Neural cell (in vitro differentiated cells): Measurements from ENCODE around the gene NLRC5. TPM values are rescaled to one million over a fixed set of nuclear protein-coding genes. Genes with fewer than 3 reads are reported as not detected.

ENCODE experiments used
- H2AFZ ChIP-seq: fragments of 200-600, 300-800 bp; sonication (generic), shearing (Covaris generic); 2 replicates; pipeline ENCODE4 v1.6.0; 2014; ENCODE audit warnings: low read depth, mild to moderate bottlenecking, antibody characterized with exemption, low read length, moderate library complexity
- H3F3A ChIP-seq: fragments of 200-600 bp; shearing (Covaris generic); 2 replicates; pipeline ENCODE4 v1.6.1; 2016; ENCODE audit warnings: mild to moderate bottlenecking, moderate library complexity, mixed read lengths, antibody characterized with exemption, low read length; ENCODE audit not compliant: insufficient read depth, poor library complexity, severe bottlenecking
- H3K27ac ChIP-seq: fragments of 200-600, 300-800 bp; sonication (generic), shearing (Covaris generic); 2 replicates; pipeline ENCODE4 v1.5.1; 2014; ENCODE audit warnings: mild to moderate bottlenecking, low read length, moderate library complexity
- H3K27me3 ChIP-seq: fragments of 300-800, 200-600 bp; sonication (generic), shearing (Covaris generic); 2 replicates; pipeline ENCODE4 v1.6.0; 2014; ENCODE audit warnings: mild to moderate bottlenecking, low read depth, low read length, moderate library complexity; ENCODE audit not compliant: insufficient read depth
- H3K36me3 ChIP-seq: fragments of 300-800, 200-600 bp; sonication (generic), shearing (Covaris generic); 2 replicates; pipeline ENCODE4 v1.5.1; 2014; ENCODE audit warnings: mild to moderate bottlenecking, antibody characterized with exemption, low read length, moderate library complexity; ENCODE audit not compliant: insufficient read depth
- H3K4me2 ChIP-seq: fragments of 300-800, 200-600 bp; sonication (generic), shearing (Covaris generic); 2 replicates; pipeline ENCODE4 v1.6.0; 2014; ENCODE audit warnings: mild to moderate bottlenecking, low read length
- H3K4me3 ChIP-seq: fragments of 300-800, 200-600 bp; sonication (generic), shearing (Covaris generic); 2 replicates; pipeline ENCODE4 v1.5.1; 2014; ENCODE audit warnings: mild to moderate bottlenecking, low read length, moderate library complexity
- H3K79me2 ChIP-seq: fragments of 200-600 bp; shearing (Covaris generic); replicated peaks from 2 replicates; pipeline ENCODE4 v1.6.0; 2014; ENCODE audit warnings: mild to moderate bottlenecking, low read length, moderate library complexity; ENCODE audit not compliant: insufficient read depth
- H3K9ac ChIP-seq: fragments of 300-800, 200-600 bp; sonication (generic), shearing (Covaris generic); 2 replicates; pipeline ENCODE4 v1.6.1; 2016; ENCODE audit warnings: mild to moderate bottlenecking, low read length, mixed read lengths
- H3K9me2 ChIP-seq: fragments of 200-600 bp; shearing (Covaris generic); 2 replicates; pipeline ENCODE4 v1.6.1; 2016; ENCODE audit warnings: mild to moderate bottlenecking, low read length, mixed read lengths; ENCODE audit not compliant: insufficient read depth
- H3K9me3 ChIP-seq: fragments of 200-600, 300-800 bp; sonication (generic), shearing (Covaris generic); 2 replicates; pipeline ENCODE4 v1.6.1; 2016; ENCODE audit warnings: mild to moderate bottlenecking, mixed run types, low read length, moderate library complexity, mixed read lengths
- H4K20me1 ChIP-seq: fragments of 200-600 bp; shearing (Covaris generic); 2 replicates; pipeline ENCODE4 v1.6.1; 2016; ENCODE audit warnings: mild to moderate bottlenecking, mixed run types; ENCODE audit not compliant: insufficient read depth
- CTCF ChIP-seq: fragments of 450-650 bp; IDR thresholded peaks from 2 replicates; pipeline ENCODE4 v1.5.1; 2014; ENCODE audit warnings: antibody characterized with exemption, mild to moderate bottlenecking, moderate library complexity; ENCODE audit not compliant: poor library complexity, severe bottlenecking
- EP300 ChIP-seq: fragments of 450-650 bp; conservative IDR thresholded peaks from 2 replicates; pipeline ENCODE4 v1.6.1; 2014; ENCODE audit warnings: antibody characterized with exemption, mild to moderate bottlenecking, moderate library complexity; ENCODE audit not compliant: poor library complexity, severe bottlenecking
- EZH2 ChIP-seq: fragments of 200-600, 300-800 bp; shearing (Covaris generic), sonication (generic); IDR thresholded peaks from 2 replicates; pipeline ENCODE4 v1.6.1; 2014; ENCODE audit warnings: antibody characterized with exemption, low read length, borderline replicate concordance, mild to moderate bottlenecking; ENCODE audit not compliant: insufficient read depth, poor library complexity, severe bottlenecking
- MXI1 ChIP-seq: fragments of 450-650 bp; conservative IDR thresholded peaks from 2 replicates; pipeline ENCODE4 v1.6.1; 2014; ENCODE audit warnings: antibody characterized with exemption, mild to moderate bottlenecking; ENCODE audit not compliant: poor library complexity, severe bottlenecking
- POLR2AphosphoS5 ChIP-seq: IDR thresholded peaks from 2 replicates; pipeline ENCODE4 v1.6.1; 2012
- RAD21 ChIP-seq: fragments of 450-650 bp; conservative IDR thresholded peaks from 2 replicates; pipeline ENCODE4 v1.6.1; 2014; ENCODE audit warnings: antibody characterized with exemption, mild to moderate bottlenecking, moderate library complexity
- SMC3 ChIP-seq: fragments of 450-650 bp; conservative IDR thresholded peaks from 2 replicates; pipeline ENCODE4 v1.6.1; 2014; ENCODE audit warnings: antibody characterized with exemption, mild to moderate bottlenecking, moderate library complexity; ENCODE audit not compliant: poor library complexity
- TAF1 ChIP-seq: IDR thresholded peaks from 2 replicates; pipeline ENCODE4 v1.6.1; 2012; ENCODE audit warnings: low read depth
- polyA plus RNA-seq: library from polyadenylated mRNA; depleted of rRNA; stranded (reverse); fragments of >200 nt; gene quantifications from 2 replicates; pipeline ENCODE4 v1.2.3, GENCODE V29; 2014
- TF ChIP-seq, protein P1 (sequence below): IDR thresholded peaks from 2 replicates; pipeline ENCODE4 v1.6.1; 2012; ENCODE audit warnings: borderline replicate concordance

Gene NLRC5
- polyA plus RNA-seq, 1 donor from 2014 or later = not detected

GRCh38 chr16:57123974-57124674 lies 134.8 kb downstream of the NLRC5 start:
- Histone ChIP-seq H3K27ac (no peak overlapping the region), H4K20me1 (no peaks in the 10 kb centered on the region), H3K9ac (no peak overlapping the region), H3K27me3 (no peaks in the 10 kb centered on the region), H3K9me2 (no peaks in the 10 kb centered on the region), H3F3A (no peaks in the 10 kb centered on the region), H3K79me2 (no peaks in the 10 kb centered on the region), H2AFZ (no peak overlapping the region), H3K9me3 (no peaks in the 10 kb centered on the region), H3K4me3 (no peak overlapping the region), H3K4me2 (no peak overlapping the region), H3K36me3 (no peaks in the 10 kb centered on the region)
- no peak for TF ChIP-seq CTCF
- TF ChIP-seq TAF1 = no peak

DNA sequence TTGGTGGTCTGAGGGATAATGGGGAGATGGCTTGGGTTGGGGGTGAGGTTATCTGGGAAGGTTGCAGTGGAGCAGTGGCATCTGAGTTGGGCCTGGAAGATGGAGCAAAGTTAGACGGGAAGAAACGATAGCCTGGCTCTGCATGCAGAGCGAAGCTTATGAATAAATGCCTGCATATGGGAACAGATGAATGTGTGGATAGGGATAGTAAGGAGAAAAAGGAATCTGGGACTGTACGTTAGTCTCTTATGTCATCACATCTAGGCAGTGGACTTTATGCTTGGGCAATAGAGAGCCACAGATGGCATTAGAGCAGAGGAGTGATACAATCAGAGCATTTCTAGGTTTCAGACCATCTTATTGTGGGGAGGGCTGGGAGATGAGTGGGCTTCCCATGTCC lies 136.0 kb downstream of the NLRC5 start:
- Histone ChIP-seq H3K27ac (no peak overlapping the region), H3F3A (no peaks in the 10 kb centered on the region), H2AFZ (no peak overlapping the region), H3K9me3 (no peaks in the 10 kb centered on the region), H3K4me2 (no peak overlapping the region), H3K9me2 (no peaks in the 10 kb centered on the region), H3K79me2 (no peaks in the 10 kb centered on the region), H3K9ac (no peak overlapping the region), H3K36me3 (no peaks in the 10 kb centered on the region), H3K27me3 (no peaks in the 10 kb centered on the region), H4K20me1 (no peaks in the 10 kb centered on the region), H3K4me3 (no peak overlapping the region)
- TF ChIP-seq, protein P1, sequence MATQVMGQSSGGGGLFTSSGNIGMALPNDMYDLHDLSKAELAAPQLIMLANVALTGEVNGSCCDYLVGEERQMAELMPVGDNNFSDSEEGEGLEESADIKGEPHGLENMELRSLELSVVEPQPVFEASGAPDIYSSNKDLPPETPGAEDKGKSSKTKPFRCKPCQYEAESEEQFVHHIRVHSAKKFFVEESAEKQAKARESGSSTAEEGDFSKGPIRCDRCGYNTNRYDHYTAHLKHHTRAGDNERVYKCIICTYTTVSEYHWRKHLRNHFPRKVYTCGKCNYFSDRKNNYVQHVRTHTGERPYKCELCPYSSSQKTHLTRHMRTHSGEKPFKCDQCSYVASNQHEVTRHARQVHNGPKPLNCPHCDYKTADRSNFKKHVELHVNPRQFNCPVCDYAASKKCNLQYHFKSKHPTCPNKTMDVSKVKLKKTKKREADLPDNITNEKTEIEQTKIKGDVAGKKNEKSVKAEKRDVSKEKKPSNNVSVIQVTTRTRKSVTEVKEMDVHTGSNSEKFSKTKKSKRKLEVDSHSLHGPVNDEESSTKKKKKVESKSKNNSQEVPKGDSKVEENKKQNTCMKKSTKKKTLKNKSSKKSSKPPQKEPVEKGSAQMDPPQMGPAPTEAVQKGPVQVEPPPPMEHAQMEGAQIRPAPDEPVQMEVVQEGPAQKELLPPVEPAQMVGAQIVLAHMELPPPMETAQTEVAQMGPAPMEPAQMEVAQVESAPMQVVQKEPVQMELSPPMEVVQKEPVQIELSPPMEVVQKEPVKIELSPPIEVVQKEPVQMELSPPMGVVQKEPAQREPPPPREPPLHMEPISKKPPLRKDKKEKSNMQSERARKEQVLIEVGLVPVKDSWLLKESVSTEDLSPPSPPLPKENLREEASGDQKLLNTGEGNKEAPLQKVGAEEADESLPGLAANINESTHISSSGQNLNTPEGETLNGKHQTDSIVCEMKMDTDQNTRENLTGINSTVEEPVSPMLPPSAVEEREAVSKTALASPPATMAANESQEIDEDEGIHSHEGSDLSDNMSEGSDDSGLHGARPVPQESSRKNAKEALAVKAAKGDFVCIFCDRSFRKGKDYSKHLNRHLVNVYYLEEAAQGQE = no peak
- no peak for TF ChIP-seq EZH2
- TF ChIP-seq MXI1 = no peak
- TF ChIP-seq POLR2AphosphoS5 = no peak
- TF ChIP-seq CTCF = no peak
- TF ChIP-seq TAF1 = no peak
- no peak for TF ChIP-seq SMC3
- no peak for TF ChIP-seq EP300
- no peak for TF ChIP-seq RAD21
